ENCODE results near the gene KRT3.
"Not testable (repeated sequence)": the region's sequence is repeated elsewhere in the genome, so short reads cannot be mapped to it uniquely, and the experiment has no call there.

Gene KRT3

GRCh38 chr12:52796839-52797528, 1.1 kb upstream of the KRT3 start:
- DNase-seq = no peak

GRCh38 chr12:52796429-52796794, 495 bp upstream of the KRT3 start:
- no peak for DNase-seq

- not testable (repeated sequence) for DNase-seq
Observed at GRCh38 chr12:52795332-52795674, 614 bp downstream of the KRT3 start.

GRCh38 chr12:52794479-52795331, 1.2 kb downstream of the KRT3 start:
- DNase-seq = no peak

GRCh38 chr12:52792185-52793029, 3.5 kb downstream of the KRT3 start:
- no peak for DNase-seq

GRCh38 chr12:52791271-52792184, 4.4 kb downstream of the KRT3 start:
- no peak for DNase-seq

GRCh38 chr12:52790427-52791270, 5.3 kb downstream of the KRT3 start:
- no peak for DNase-seq

- no peak for DNase-seq
Observed at GRCh38 chr12:52789637-52790426, 6.1 kb downstream of the KRT3 start.

GRCh38 chr12:52788876-52789636, 6.9 kb downstream of the KRT3 start:
- no peak for DNase-seq

GRCh38 chr12:52788192-52788875, 7.6 kb downstream of the KRT3 start:
- no peak for DNase-seq

GRCh38 chr12:52787324-52788191, 8.4 kb downstream of the KRT3 start:
- no peak for DNase-seq

GRCh38 chr12:52784909-52785308, 11.0 kb downstream of the KRT3 start:
- no peak for DNase-seq

- no peak for DNase-seq
Observed at GRCh38 chr12:52783563-52784316, 12.2 kb downstream of the KRT3 start.

GRCh38 chr12:52782502-52782901, 13.4 kb downstream of the KRT3 start:
- no peak for DNase-seq

- DNase-seq = no peak
Observed at GRCh38 chr12:52781399-52782082, 14.4 kb downstream of the KRT3 start.

GRCh38 chr12:52779914-52780313, 16.0 kb downstream of the KRT3 start:
- no peak for DNase-seq

GRCh38 chr12:52778833-52779232, 17.1 kb downstream of the KRT3 start:
- no peak for DNase-seq

All from activated CD8-positive, alpha-beta memory T cell treated with anti-CD3 and anti-CD28 coated beads, Interleukin-2, amount 50 U/mL, for 4 hours (primary cell).